Natural killer cell treated with Interleukin-12 subunit alpha and Interleukin-12 subunit beta and Interleukin-15 and Interleukin-18, amount 100 ng/mL, for 72 hours (primary cell): ENCODE measurements around the gene ARHGAP8. TPM values are rescaled to one million over a fixed set of nuclear protein-coding genes. Genes with fewer than 3 reads are reported as not detected.

ENCODE experiments used
- ATAC-seq, 2 donors: fragments of 150-1000 bp; cut with Tn5 transposase in 1 of 2; sonication (Bioruptor Pico), chemical (Tn5 transposase) in 1 of 2; 2 replicates each; pipeline ENCODE4 v1.10.0; 2021
- DNase-seq: peaks from one replicate; pipeline ENCODE4 v3.0.0; 2022; ENCODE audit warnings: low spot score
- H3K27ac Mint-ChIP-seq, 2 donors: 1 replicate in 1 of 2; 2 replicates in 1 of 2; pipeline ENCODE4 v1.8.0; 2022; ENCODE audit warnings: mixed read lengths in 2 of 2, mild to moderate bottlenecking in 1 of 2, moderate library complexity in 1 of 2
- H3K27me3 Mint-ChIP-seq, 2 donors: 1 replicate in 1 of 2; 2 replicates in 1 of 2; pipeline ENCODE4 v1.8.0; 2022; ENCODE audit warnings: mixed read lengths in 2 of 2
- H3K36me3 Mint-ChIP-seq: one replicate; pipeline ENCODE4 v1.8.0; 2022; ENCODE audit warnings: mixed read lengths
- H3K4me1 Mint-ChIP-seq, 2 donors: 1 replicate in 1 of 2; 2 replicates in 1 of 2; pipeline ENCODE4 v1.8.0; 2022; ENCODE audit warnings: low read depth in 2 of 2, mixed read lengths in 2 of 2, mild to moderate bottlenecking in 1 of 2
- H3K4me3 Mint-ChIP-seq: one replicate; pipeline ENCODE4 v1.8.0; 2022; ENCODE audit warnings: mixed read lengths
- H3K9me3 Mint-ChIP-seq: 2 replicates; pipeline ENCODE4 v1.8.0; 2022; ENCODE audit warnings: mixed read lengths
- total RNA-seq, 2 donors: library from RNA; stranded (reverse); gene quantifications; one replicate each; pipeline ENCODE4 v1.2.3, GENCODE V29; 2022

ARHGAP8 gene
- total RNA-seq, 2 donors from 2014 or later, result 0.64 to 2.3 TPM

DNA sequence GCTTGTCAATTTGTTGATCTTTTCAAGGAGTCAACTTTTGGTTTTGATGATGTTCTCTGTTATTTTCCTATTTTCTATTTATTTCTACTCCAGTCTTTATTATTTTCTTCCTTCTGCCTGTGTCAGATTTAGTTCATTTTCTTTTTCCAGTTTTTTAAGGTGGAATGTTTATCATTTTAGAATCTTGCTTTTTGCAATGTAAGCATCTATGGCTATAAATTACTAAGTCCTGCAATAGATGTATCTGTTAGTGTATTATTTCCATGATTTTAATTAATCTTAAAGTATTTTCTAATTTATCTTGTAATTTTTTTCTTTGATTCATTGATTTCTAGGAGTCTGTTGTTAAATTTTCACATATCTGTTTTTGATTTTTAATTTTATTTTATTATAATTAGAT is 81.7 kb downstream of the ARHGAP8 start:
- Mint-ChIP-seq H3K27me3 (peaks cover 0 to 4% of the 10 kb centered on the region in 2 donors), H3K4me1 (no peaks in the 10 kb centered on the region), H3K9me3 (no peaks in the 10 kb centered on the region), H3K27ac (no peak overlapping the region), H3K4me3 (no peak overlapping the region), H3K36me3 (no peaks in the 10 kb centered on the region)
- no peak for DNase-seq
- ATAC-seq, result no peak

DNA sequence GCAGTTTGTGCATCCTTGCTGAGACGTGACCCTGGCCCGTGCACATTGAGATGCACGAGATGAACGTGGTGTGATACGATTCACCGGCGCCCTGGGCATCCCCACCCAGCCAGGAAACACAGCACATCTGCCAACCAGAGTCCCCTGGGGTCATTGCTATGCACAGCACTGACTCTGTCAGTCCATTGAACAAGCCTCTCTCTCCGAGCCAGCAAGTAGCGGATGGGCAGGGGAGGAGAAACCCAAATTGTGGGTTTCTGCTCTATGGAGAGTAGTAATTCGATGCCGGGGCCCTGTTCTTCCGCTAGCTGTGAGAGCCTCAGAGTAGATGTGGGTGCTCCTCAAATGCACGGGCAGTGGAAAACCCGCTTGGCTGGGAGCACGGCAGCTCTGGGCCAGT is 85.1 kb downstream of the ARHGAP8 start:
- Mint-ChIP-seq H3K4me1 (no peaks in the 10 kb centered on the region), H3K27ac (no peak overlapping the region), H3K4me3 (no peak overlapping the region), H3K36me3 (no peaks in the 10 kb centered on the region), H3K9me3 (no peaks in the 10 kb centered on the region), H3K27me3 (peaks cover 0 to 4% of the 10 kb centered on the region in 2 donors)
- DNase-seq (peak; percentile 37), ATAC-seq (no peak)

DNA sequence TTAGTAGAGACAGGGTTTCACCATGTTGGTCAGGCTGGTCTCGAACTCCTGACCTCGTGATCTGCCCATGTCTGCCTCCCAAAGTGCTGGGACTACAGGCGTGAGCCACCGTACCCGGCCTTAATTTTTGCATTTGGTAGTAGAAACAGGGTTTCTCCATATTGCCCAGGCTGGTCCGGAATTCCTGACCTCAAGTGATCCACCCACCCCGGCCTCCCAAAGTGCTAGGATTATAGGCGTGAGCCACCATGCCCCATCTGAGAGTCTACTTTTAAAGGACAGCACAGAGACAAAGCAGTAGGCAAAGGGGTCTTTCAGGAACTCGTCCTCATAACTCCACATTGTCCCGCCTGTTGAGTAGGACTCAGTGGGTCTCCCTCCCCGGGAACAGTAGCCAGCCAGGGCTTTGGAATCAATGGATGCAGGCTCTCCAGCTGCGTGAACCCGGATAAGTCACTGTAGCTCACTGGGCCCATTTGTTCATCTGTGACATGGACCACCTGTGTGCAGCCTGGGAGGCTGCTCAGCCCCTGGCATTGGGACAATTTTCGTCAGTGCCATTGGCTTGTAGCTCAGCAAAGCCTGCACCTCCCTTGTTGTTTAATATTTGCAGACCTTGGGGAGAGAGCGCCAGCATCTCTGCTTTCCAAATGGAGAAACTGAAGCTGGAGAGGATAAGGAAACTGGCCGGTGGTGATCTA is 86.1 kb downstream of the ARHGAP8 start:
- H3K27me3 Mint-ChIP-seq, result peaks cover 0 to 4% of the 10 kb centered on the region in 2 donors
- H3K9me3 Mint-ChIP-seq, result no peaks in the 10 kb centered on the region
- no peak overlapping the region for H3K4me3 Mint-ChIP-seq
- no peak overlapping the region for H3K27ac Mint-ChIP-seq
- DNase-seq, result peak; percentile 26
- no peaks in the 10 kb centered on the region for H3K4me1 Mint-ChIP-seq
- no peak for ATAC-seq
- H3K36me3 Mint-ChIP-seq, result no peaks in the 10 kb centered on the region

DNA sequence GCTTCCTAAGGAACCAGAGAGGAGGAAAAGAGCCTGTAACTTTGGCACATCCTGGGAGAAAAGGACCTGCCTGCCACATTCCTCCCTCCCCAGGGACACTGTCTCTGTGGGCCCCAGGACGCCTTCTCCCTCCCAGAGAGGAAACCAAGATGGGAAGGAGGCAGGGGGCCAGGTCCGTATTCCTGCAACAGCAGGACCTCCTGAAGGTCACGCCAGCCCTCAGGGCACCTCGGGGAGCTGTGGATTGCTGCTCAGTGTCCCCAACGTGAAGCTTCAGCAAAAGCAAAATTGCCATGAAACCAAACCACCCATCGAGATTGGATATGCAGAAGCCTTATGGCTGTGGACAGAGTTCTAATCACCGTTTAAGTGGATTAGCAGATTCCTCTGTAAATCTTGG is 86.7 kb downstream of the ARHGAP8 start:
- no peaks in the 10 kb centered on the region for H3K36me3 Mint-ChIP-seq
- no peaks in the 10 kb centered on the region for H3K4me1 Mint-ChIP-seq
- H3K27me3 Mint-ChIP-seq, result peaks cover 0 to under 1% of the 10 kb centered on the region in 2 donors
- H3K4me3 Mint-ChIP-seq, result no peak overlapping the region
- H3K9me3 Mint-ChIP-seq, result no peaks in the 10 kb centered on the region
- H3K27ac Mint-ChIP-seq, result no peak overlapping the region
- peak; percentile 60 for DNase-seq
- no peak for ATAC-seq

GRCh38 chr22:44839721-44840120 is 87.3 kb downstream of the ARHGAP8 start:
- ATAC-seq, result no peak
- Mint-ChIP-seq H3K27me3 (no peaks in the 10 kb centered on the region), H3K4me3 (no peak overlapping the region), H3K4me1 (no peaks in the 10 kb centered on the region), H3K27ac (no peak overlapping the region), H3K36me3 (peaks cover 2% of the 10 kb centered on the region), H3K9me3 (no peaks in the 10 kb centered on the region)
- DNase-seq, result peak; percentile 25

DNA sequence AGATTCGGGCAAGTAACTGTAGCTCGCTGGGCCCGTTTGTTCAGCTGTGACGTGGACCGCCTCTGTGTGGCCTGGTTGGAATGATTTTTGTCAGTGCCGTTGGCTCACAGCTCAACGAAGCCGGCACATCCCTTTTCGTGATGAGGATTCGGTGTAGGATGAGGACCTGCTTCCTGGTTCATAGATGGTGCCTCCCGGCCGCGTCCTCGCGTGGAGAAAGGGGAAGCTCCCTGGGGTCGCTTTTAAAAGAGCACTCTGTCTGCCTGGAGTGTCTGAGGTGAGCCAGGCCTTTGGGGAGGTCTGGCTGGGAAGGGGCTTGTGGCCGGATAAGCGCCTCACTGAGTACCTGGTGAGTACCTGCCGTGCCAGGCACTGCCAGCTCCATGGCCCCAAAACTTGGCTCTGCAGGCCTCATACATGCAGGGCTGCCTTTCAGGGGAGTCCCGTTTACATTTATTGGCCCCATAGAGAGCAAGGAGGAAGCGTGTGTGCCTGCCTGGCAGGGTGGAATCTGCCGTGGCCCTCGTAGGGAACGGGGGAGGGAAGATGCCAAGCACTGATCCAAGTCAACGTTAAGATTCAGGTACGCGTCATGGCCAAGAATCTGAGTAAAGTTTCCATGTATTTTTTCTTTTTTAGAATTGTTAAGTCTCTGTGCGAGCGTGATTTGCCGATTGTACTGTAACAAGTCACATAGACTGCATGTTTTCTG is 88.4 kb downstream of the ARHGAP8 start:
- Mint-ChIP-seq H3K4me1 (no peaks in the 10 kb centered on the region), H3K27me3 (no peaks in the 10 kb centered on the region), H3K27ac (no peak overlapping the region), H3K9me3 (no peaks in the 10 kb centered on the region), H3K36me3 (peaks cover 6% of the 10 kb centered on the region), H3K4me3 (no peak overlapping the region)
- DNase-seq, result peak; percentile 2
- no peak for ATAC-seq

DNA sequence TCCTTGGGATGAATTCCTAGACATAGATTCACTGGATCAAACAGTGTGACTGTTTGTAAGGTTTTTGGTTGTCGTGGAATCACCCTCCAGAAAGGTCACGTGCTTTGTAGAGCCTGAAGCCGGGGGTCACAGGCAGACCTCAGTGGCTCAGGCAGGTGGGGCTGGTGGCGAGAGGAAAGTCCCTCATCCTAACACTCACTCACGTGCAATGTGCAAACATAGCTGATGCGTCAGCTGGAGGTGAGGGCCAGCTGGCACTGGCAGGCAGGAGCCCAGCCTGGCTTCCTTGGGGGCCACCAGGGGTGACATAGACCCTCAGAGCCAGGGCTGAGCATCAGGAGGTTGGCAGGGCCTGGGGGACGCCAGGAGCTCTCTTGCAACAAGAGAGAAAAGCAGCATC is 90.0 kb downstream of the ARHGAP8 start:
- ATAC-seq (no peak), DNase-seq (peak; percentile 31)
- no peaks in the 10 kb centered on the region for H3K9me3 Mint-ChIP-seq
- no peak overlapping the region for H3K27ac Mint-ChIP-seq
- H3K27me3 Mint-ChIP-seq, result no peaks in the 10 kb centered on the region
- no peaks in the 10 kb centered on the region for H3K4me1 Mint-ChIP-seq
- H3K36me3 Mint-ChIP-seq, result peaks cover 6% of the 10 kb centered on the region
- no peak overlapping the region for H3K4me3 Mint-ChIP-seq

DNA sequence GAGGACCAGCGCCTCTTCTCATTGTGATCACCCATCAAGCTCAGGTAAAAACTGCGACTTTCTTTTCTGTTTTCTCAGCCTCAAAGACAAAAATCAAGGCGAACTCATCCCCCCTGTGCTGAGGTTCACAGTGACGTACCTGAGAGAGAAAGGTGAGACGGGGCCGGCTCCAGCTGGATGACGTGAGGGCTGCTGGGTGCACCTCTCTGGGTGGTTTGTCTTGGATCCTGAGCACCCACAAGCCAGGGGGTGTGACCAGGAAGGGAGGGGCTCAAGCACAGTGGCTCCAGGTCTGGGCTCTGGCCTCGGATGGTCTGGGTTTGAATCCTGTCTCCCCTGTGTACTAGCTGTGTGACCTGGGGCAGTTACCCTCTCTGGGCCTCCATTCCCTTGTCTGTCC is 92.8 kb downstream of the ARHGAP8 start:
- Mint-ChIP-seq H3K4me1 (no peaks in the 10 kb centered on the region), H3K4me3 (no peak overlapping the region), H3K36me3 (peaks cover 6% of the 10 kb centered on the region), H3K27me3 (no peaks in the 10 kb centered on the region), H3K27ac (no peak overlapping the region), H3K9me3 (no peaks in the 10 kb centered on the region)
- ATAC-seq (no peak), DNase-seq (peak; percentile 37)

DNA sequence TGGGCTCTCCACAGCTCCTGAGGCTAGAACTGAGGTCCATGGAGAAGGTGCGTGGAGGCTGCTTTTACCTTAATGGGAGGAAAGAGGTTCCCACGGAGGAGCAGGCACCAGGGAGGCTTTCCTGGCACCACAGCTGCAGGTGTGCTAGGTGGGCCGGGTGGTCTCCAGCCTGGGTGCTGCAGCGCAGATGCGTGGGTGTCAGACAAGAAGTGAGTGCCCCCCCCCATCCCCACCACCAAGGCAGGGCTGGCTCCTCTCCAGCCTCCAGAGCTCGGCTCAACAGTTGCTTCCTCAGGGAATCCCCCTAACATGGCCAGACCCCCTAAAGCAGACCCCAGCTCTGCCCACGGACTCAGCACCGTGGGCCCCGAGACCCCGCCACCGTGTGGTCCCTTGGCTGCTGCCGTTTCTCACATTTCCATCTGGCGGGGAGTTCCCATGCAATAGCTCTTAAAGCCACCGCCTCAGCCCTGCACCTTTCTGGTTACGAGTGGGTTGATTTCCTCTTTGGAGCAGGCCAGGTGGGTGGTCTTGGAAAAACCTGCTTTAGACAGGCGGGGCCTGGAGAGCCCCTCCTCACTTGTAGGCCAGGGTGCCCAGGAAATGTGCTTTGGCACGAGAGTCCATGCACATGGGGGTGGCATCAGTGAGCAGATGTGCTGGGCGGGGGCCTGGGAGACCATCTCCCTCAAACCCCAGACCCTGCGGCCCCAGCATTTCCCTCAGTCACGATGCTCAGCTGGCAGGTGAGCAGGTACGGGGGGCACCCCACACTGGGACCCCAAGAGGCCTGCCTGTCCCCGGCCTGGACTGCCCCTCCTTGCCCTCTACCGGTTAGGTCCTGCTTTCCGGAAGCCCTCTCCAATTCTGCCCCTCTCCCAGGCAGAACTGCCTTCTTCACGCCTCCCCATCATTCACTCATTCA is 93.7 kb downstream of the ARHGAP8 start:
- Mint-ChIP-seq H3K27me3 (no peaks in the 10 kb centered on the region), H3K27ac (no peak overlapping the region), H3K36me3 (peaks cover 6% of the 10 kb centered on the region), H3K4me1 (no peaks in the 10 kb centered on the region), H3K4me3 (no peak overlapping the region), H3K9me3 (no peaks in the 10 kb centered on the region)
- no peak for ATAC-seq
- DNase-seq, result peak; percentile 48

DNA sequence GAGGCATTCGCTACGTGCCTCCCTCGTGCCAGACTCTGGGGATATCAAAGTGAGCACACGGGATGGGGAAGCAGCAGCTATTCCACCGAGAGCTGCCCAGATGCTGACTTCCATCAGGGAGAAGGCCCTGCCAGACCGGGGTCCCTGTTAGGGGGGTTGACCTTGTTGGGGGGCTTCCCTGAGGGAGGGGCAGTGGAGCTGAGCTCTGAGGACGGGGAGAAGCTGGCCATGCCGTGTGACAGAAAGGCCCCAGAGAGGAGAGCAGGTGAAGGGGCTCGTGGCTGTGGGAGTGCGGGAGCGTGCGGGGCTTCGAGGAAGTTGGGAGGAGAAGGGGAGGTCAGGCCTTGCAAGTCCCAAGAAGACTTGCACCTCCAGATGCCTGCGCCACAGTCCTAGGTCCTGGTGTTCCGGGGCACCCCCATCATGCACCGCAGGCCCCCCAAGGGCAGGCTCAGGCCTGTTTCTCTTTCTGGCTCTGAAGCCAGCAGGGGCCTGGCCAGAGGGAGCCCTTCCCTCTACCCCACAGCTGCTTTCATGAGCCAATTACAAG is 94.4 kb downstream of the ARHGAP8 start:
- no peaks in the 10 kb centered on the region for H3K9me3 Mint-ChIP-seq
- H3K4me3 Mint-ChIP-seq, result no peak overlapping the region
- H3K36me3 Mint-ChIP-seq, result peaks cover 6% of the 10 kb centered on the region
- H3K4me1 Mint-ChIP-seq, result no peaks in the 10 kb centered on the region
- H3K27ac Mint-ChIP-seq, result no peak overlapping the region
- DNase-seq (peak; percentile 58), ATAC-seq (no peak)
- no peaks in the 10 kb centered on the region for H3K27me3 Mint-ChIP-seq

DNA sequence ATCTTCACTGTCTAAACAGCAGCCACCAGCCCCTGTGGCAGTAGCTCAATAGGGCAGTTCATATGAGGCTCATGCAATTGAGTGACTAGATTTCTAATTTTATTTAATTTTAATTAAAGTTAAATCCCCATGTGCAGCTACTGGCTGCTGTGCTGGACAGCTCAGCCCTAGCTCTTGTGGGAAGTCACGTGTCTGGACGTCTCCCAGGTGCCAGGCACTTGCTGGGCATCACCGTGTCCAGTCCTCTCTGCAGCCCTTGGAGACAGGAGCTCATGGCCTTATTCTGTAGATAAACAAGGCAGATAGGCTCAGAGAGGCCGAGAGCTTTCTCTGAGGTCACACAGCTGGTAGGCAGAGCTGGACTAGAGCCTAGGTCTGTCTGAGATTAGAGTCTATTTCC is 95.0 kb downstream of the ARHGAP8 start:
- Mint-ChIP-seq H3K4me1 (no peaks in the 10 kb centered on the region), H3K36me3 (peaks cover 6% of the 10 kb centered on the region), H3K4me3 (no peak overlapping the region), H3K27me3 (no peaks in the 10 kb centered on the region), H3K9me3 (no peaks in the 10 kb centered on the region), H3K27ac (no peak overlapping the region)
- ATAC-seq (no peak), DNase-seq (no peak)

GRCh38 chr22:44847892-44848291 is 95.5 kb downstream of the ARHGAP8 start:
- H3K27me3 Mint-ChIP-seq, result no peaks in the 10 kb centered on the region
- no peaks in the 10 kb centered on the region for H3K4me1 Mint-ChIP-seq
- H3K9me3 Mint-ChIP-seq, result no peaks in the 10 kb centered on the region
- DNase-seq (peak; percentile 57), ATAC-seq (no peak)
- no peak overlapping the region for H3K27ac Mint-ChIP-seq
- peaks cover 6% of the 10 kb centered on the region for H3K36me3 Mint-ChIP-seq
- H3K4me3 Mint-ChIP-seq, result no peak overlapping the region

- Mint-ChIP-seq H3K4me3 (no peak overlapping the region), H3K4me1 (peaks cover 0 to 3% of the 10 kb centered on the region in 2 donors), H3K27me3 (no peaks in the 10 kb centered on the region), H3K36me3 (peaks cover 6% of the 10 kb centered on the region), H3K9me3 (no peaks in the 10 kb centered on the region), H3K27ac (no peak overlapping the region)
- peak; percentile 49 for DNase-seq
- ATAC-seq, result no peak
Measured at GRCh38 chr22:44848296-44848741, 95.9 kb downstream of the ARHGAP8 start.
